HCT116 (cell line): Measurements from ENCODE around the gene CLCN5.

Source experiments
- CTCF ChIP-seq, 3 experiments: fragments of 200-600 bp in 1 of 3; sonication (generic) in 1 of 3; IDR thresholded peaks in 2 of 3; conservative IDR thresholded peaks in 1 of 3; 2 replicates each; pipeline ENCODE4 v1.5.1; 2012 to 2017; ENCODE audit warnings: low read depth in 2 of 3, low read length in 2 of 3, antibody characterized with exemption in 1 of 3, borderline replicate concordance in 1 of 3, control low read depth in 1 of 3, mild to moderate bottlenecking in 1 of 3, mixed read lengths in 1 of 3, mixed run types in 1 of 3, moderate library complexity in 1 of 3; ENCODE audit not compliant: insufficient read depth in 1 of 3
- ZNF274 ChIP-seq: fragments of 200-500 bp; sonication (Bioruptor generic); IDR thresholded peaks from 2 replicates; pipeline ENCODE4 v1.6.1; 2014; ENCODE audit warnings: mild to moderate bottlenecking, low read depth, low read length, inconsistent platforms

- TF ChIP-seq ZNF274 (no peak), CTCF (IDR thresholded peaks at IDR 0.05 in 2 of 3, conservative IDR thresholded peaks at IDR 0.05 in 1 of 3; ENCODE audit: borderline replicate concordance in 1 of 3, insufficient read depth in 1 of 3, low read depth in 2 of 3, low read length in 2 of 3) (no peak)
These were observed 72.8 kb downstream of the CLCN5 start for GRCh38 chrX:49995107-49995731.
